ENCODE results near the gene XYLB. TPM values are rescaled to one million over a fixed set of nuclear protein-coding genes. Genes with fewer than 3 reads are reported as not detected.

XYLB gene
- total RNA-seq, 2 experiments from 2014 or later = 4.4 to 4.7 TPM

- Mint-ChIP-seq H3K27ac (no peak overlapping the region), H3K4me1 (ENCODE audit: low read depth) (no peaks in the 10 kb centered on the region), H3K36me3 (ENCODE audit: low read depth) (no peaks in the 10 kb centered on the region), H3K4me3 (no peak overlapping the region), H3K27me3 (peaks cover 2% of the 10 kb centered on the region), H3K9me3 (no peaks in the 10 kb centered on the region)
- TF ChIP-seq CTCF (IDR thresholded peaks at IDR 0.05) = no peak
- ChIA-PET CTCF (no interaction called here), POLR2A (no interaction called here)
- intact Hi-C loops (cut with micrococcal nuclease) = no loop called here
- DNase-seq (no peak), ATAC-seq (no peak)
Measured at GRCh38 chr3:38325256-38325655, 21.3 kb upstream of the XYLB start.

- peaks cover 2% of the 10 kb centered on the region for H3K27me3 Mint-ChIP-seq
- no peaks in the 10 kb centered on the region for H3K9me3 Mint-ChIP-seq
- intact Hi-C loops (cut with micrococcal nuclease) = no loop called here
- ChIA-PET POLR2A (interaction anchor here (1.1 kb wide), 1 partner anchor 13 kb away, joined by 3 read pairs; no protein-coding TSS in a partner anchor), CTCF (interaction anchor here (0.7 to 1.5 kb wide), 4 partner anchors 26 to 353 kb away, joined by 3 to 4 read pairs (median 4); no protein-coding TSS in a partner anchor)
- H3K4me1 Mint-ChIP-seq (ENCODE audit: low read depth) = no peaks in the 10 kb centered on the region
- no peak overlapping the region for H3K27ac Mint-ChIP-seq
- DNase-seq = peak; percentile 10
- H3K36me3 Mint-ChIP-seq (ENCODE audit: low read depth) = no peaks in the 10 kb centered on the region
- ATAC-seq = peak; percentile 73
- no peak for TF ChIP-seq CTCF (IDR thresholded peaks at IDR 0.05)
- no peak overlapping the region for H3K4me3 Mint-ChIP-seq
Measured at GRCh38 chr3:38327335-38328009, 19.1 kb upstream of the XYLB start.

- ATAC-seq (no peak), DNase-seq (no peak)
- TF ChIP-seq CTCF (IDR thresholded peaks at IDR 0.05) = no peak
- intact Hi-C loops (cut with micrococcal nuclease) = no loop called here
- peaks cover 5% of the 10 kb centered on the region for H3K27me3 Mint-ChIP-seq
- H3K9me3 Mint-ChIP-seq = no peaks in the 10 kb centered on the region
- CTCF ChIA-PET = interaction anchor here (2.8 kb wide), 1 partner anchor 15 kb away, joined by 10 read pairs; the partner anchor contains the start of gene XYLB
- no peak overlapping the region for H3K4me3 Mint-ChIP-seq
- H3K36me3 Mint-ChIP-seq (ENCODE audit: low read depth) = no peaks in the 10 kb centered on the region
- H3K4me1 Mint-ChIP-seq (ENCODE audit: low read depth) = peaks cover 5% of the 10 kb centered on the region
- H3K27ac Mint-ChIP-seq = no peak overlapping the region
- POLR2A ChIA-PET = no interaction called here
Measured at GRCh38 chr3:38331257-38332022, 15.1 kb upstream of the XYLB start.

GRCh38 chr3:38332201-38332600, 14.4 kb upstream of the XYLB start:
- H3K27me3 Mint-ChIP-seq = peaks cover 3% of the 10 kb centered on the region
- ChIA-PET CTCF (interaction anchor here (2.8 kb wide), 1 partner anchor 14 kb away, joined by 10 read pairs; the partner anchor contains the start of gene XYLB), POLR2A (no interaction called here)
- H3K4me1 Mint-ChIP-seq (ENCODE audit: low read depth) = peaks cover 5% of the 10 kb centered on the region
- no peak for TF ChIP-seq CTCF (IDR thresholded peaks at IDR 0.05)
- H3K4me3 Mint-ChIP-seq = no peak overlapping the region
- H3K9me3 Mint-ChIP-seq = no peaks in the 10 kb centered on the region
- no peak overlapping the region for H3K27ac Mint-ChIP-seq
- ATAC-seq = no peak
- DNase-seq = no peak
- H3K36me3 Mint-ChIP-seq (ENCODE audit: low read depth) = no peaks in the 10 kb centered on the region
- intact Hi-C loops (cut with micrococcal nuclease) = no loop called here

All from activated CD8-positive, alpha-beta T cell treated with anti-CD3 and anti-CD28 coated beads for 36 hours (primary cell).